ENCODE measurements around the gene CARM1.
A peak's percentile ranks its signal among the peaks of the same experiment; 100 is the strongest.

The CARM1 gene

DNA sequence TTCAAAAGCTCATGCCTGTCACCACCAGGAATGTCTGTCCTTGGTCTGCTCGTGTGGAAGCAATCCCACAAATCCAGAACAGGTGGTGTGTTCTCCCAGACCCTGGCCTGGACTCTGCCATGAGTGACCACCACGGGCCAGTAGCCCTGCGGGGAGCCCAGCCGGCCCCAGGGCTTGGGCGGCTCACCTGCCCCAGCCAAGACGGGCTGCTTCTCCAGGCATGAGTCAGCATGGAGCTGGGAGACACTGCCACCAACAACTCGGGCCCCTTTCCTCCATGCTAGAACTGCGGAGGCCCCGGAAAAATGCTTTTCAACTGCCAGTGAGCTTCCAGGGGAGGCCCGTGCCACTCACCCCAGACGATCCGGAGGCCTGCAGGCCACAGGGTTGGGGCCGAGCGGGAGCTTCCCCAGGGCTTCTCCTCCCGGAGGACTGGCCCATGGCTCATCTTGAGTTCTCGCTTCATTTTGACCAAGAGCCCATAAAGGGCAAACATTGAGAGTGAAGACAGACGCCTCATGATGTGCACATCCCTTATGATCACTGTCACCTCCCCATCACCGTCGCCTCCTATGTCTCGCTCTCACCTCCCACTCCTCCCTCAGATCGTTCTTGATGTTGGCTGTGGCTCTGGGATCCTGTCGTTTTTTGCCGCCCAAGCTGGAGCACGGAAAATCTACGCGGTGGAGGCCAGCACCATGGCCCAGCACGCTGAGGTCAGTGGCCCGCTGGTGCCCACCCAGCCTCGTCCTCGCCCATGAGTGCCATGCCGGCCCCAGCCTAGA, 40.4 kb downstream of the CARM1 start:
- DNase-seq: no peak

- DNase-seq: no peak
These were observed 41.3 kb downstream of the CARM1 start for GRCh38 chr19:10912619-10913018.

- no peak for DNase-seq
These were observed 42.5 kb downstream of the CARM1 start for GRCh38 chr19:10913716-10914340.

DNA sequence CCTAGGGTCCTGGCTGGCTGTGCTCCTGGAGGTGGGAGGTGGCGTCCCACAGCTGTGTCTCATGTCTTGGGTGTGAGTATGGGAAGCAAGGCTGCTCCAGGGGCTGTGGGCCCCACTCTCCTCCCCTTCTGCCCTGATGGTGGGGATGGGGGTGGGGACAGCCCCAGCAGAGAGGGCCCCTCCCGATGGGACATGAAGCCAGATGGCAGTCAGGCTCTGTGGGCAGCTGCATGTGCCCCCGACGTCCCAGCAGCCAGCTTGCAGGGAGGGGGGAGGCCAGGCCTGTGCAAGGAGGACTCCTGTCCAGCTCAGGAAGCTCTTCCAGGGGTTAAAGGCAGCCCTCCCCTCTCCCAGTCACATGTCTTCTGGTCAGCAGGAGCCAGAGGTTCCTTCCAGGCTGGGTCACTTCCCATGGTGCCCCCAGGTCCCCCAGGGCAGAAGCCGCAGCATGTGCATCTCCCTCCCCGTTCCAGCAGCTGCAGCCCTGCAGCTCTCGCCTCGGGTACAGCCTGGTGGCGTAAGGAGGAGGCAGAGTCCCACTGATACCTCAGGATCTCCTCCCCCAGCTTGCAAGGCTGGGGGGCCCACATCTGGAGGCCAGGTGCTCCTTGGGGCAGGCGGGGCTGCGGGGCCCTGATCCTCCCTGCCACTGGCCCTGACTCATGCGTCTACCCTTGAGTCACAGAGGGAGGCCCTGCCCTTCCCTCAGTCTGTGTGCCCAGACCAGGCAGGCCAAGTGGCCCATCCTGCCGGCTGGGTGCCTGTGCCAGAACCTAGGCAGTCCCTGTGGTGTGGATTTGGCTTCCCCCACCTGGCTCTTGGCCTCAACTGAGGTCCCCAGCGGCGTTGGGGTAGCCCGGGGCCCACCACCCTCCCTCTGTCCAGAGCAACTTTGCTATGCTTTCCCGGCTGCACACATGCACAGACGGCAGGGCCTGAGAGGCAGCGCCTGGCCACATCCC, 44.1 kb downstream of the CARM1 start:
- DNase-seq: no peak

DNA sequence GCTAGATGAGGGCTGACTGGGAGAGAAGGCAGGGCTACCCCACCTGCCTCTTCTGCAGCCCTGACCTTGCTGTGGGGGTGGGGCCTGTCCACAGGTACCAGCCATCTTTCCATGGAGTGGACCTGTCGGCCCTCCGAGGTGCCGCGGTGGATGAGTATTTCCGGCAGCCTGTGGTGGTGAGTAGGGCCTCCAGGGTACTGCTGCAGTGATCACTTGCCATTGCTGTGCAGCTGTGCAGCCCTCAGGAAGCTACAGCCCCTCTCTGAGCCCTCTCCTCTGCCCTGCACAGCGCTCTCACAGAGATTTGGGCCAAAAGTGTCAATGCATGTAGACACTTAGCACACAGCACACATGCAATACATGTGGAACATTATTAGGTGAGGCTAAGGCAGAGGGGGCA, 45.2 kb downstream of the CARM1 start:
- no peak for DNase-seq

DNA sequence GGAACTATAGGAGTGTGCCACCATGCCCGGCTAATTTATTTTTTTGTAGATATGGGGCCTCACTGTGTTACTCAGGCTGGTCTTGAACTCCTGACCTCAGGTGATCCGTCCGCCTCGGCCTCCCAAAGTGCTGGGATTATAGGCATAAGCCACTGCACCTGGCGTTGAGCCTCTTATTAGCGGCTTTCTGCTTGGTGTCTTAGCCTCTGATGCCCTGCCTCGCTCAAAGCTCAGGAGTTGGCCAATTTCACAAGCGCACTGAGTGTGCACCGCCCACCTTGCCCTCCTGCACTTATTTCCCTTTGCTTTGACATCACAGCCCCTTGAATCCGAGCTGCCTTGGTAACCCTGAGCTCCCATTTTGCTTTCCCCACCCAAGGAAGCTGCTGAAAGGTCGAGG, 47.0 kb downstream of the CARM1 start:
- DNase-seq: no peak

DNA sequence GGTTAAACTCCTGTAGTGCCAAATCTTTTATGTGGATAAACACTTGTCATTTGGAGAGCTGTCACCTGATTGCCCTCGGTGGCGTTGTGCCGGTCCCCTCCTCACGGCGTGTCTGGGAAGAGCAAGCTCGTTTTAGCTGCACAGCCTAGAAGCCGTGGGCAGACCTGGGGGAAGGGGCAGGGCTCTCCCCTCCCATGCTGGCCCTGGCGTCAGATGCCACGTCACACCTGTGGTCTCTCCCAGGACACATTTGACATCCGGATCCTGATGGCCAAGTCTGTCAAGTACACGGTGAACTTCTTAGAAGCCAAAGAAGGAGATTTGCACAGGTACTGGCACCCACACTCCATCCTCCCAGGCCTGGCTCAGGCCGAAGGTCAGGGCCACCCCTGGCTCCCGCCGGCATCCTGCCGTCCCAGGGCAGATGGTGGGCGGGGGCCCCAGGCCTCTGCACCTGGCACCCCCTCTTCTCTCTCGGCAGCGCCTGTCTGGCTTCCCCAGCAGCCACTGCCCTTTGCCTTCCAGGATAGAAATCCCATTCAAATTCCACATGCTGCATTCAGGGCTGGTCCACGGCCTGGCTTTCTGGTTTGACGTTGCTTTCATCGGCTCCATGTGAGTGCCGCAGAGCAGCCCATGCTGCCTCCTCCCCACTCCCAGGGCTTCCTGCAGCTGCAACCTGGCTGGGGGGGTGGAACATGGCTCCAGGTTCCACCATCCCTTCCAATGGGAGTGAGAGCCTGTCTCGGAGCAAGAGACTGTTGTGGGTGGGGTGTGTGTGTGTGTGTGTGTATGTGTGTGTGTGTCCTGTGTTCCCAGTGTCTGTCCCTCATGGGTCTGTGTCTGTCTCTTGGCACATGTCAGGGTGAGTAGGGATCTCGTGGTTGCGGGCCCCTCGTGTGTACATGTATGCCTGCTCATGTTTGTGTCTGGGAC, 48.3 kb downstream of the CARM1 start:
- no peak for DNase-seq

GRCh38 chr19:10920288-10920655, 48.9 kb downstream of the CARM1 start:
- DNase-seq: no peak

DNA sequence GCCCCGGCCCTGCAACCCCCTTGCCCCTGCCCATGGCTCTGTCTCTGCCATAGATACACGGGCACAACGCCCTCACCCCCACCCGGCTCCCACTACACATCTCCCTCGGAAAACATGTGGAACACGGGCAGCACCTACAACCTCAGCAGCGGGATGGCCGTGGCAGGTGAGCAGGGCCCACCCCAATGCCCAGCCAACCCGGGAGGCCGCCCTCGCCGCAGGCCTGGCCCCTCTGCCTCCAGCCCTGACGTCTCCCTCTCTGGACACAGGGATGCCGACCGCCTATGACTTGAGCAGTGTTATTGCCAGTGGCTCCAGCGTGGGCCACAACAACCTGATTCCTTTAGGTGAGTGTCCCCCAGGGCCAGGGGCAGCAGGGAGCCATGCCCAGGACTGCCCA, 49.4 kb downstream of the CARM1 start:
- DNase-seq: no peak

DNA sequence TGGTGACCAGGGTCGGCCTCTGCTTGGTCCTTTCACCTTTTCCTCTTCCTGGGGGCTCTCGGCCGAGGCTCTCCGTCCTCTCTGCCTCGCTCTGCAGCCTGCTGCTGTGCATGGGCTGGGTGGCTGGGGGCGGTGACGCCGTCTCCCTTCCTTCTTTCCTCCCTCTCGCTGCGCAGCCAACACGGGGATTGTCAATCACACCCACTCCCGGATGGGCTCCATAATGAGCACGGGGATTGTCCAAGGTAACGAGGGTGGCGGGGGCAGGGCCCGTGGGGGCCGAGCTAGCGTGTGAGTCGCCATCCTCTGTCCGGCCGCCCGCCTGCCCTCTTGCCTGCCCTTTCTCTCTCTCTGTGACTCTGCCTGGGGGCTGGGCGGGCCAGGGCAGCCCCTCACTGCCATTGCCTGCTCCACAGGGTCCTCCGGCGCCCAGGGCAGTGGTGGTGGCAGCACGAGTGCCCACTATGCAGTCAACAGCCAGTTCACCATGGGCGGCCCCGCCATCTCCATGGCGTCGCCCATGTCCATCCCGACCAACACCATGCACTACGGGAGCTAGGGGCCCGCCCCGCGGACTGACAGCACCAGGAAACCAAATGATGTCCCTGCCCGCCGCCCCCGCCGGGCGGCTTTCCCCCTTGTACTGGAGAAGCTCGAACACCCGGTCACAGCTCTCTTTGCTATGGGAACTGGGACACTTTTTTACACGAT, 50.0 kb downstream of the CARM1 start:
- DNase-seq: no peak

DNA sequence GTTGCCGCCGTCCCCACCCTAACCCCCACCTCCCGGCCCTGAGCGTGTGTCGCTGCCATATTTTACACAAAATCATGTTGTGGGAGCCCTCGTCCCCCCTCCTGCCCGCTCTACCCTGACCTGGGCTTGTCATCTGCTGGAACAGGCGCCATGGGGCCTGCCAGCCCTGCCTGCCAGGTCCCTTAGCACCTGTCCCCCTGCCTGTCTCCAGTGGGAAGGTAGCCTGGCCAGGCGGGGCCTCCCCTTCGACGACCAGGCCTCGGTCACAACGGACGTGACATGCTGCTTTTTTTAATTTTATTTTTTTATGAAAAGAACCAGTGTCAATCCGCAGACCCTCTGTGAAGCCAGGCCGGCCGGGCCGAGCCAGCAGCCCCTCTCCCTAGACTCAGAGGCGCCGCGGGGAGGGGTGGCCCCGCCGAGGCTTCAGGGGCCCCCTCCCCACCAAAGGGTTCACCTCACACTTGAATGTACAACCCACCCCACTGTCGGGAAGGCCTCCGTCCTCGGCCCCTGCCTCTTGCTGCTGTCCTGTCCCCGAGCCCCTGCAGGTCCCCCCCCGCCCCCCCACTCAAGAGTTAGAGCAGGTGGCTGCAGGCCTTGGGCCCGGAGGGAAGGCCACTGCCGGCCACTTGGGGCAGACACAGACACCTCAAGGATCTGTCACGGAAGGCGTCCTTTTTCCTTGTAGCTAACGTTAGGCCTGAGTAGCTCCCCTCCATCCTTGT, 50.7 kb downstream of the CARM1 start:
- no peak for DNase-seq

DNA sequence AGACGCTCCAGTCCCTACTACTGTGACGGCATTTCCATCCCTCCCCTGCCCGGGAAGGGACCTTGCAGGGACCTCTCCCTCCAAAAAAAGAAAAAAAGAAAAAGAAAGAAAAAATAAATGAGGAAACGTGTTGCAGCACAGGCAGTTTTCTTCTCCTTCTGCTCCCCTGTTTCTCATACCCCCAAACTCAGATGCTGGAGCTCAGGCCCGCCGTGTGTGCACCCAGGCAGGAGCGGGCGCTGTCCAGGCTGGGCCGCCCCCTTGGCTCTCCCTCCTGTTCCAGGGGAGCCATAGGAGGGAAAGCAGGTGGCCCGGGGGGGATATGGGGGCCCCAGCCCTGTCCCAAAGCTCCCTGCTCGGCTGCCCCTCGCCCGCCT, 51.3 kb downstream of the CARM1 start:
- DNase-seq: no peak

DNA sequence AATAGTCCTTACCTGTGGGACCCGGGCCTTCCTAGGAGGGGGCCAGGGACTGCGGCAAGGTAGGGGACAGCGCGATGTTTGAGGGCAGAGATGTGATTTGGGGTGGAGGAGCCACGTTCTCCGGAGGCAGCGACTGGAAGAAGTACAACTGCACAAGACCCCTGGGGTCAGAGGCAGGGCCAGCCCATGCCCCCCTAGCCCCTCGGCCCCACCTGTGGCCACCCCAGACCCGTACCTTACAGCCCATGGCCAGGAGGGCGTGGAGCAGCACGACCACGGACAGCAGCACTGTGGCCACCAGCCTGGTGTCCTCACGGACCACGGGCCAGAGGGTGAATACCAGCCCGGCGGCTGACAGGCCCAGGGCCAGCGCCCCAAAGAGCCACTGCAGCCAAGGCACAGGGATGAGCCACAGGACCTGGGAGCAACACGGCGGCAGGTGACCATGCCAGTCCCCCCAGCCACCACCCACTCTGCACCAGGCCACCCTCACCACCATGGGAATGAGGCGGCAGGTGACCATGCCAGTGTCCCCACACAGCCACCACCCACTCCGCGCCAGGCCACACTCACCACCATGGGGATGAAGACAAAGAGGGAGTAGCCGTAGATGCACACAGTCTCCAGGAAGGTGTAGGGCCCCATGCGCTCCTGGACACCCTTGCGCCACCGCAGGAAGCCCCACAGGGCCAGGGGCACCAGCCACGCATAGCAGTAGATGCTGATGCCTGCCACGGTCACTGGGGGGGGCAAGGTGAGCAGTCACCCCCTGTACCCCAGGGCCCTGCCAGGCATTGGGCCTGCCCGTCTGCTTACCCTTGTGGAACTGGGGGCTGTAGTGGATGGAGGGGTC, 52.1 kb downstream of the CARM1 start:
- DNase-seq: no peak

DNA sequence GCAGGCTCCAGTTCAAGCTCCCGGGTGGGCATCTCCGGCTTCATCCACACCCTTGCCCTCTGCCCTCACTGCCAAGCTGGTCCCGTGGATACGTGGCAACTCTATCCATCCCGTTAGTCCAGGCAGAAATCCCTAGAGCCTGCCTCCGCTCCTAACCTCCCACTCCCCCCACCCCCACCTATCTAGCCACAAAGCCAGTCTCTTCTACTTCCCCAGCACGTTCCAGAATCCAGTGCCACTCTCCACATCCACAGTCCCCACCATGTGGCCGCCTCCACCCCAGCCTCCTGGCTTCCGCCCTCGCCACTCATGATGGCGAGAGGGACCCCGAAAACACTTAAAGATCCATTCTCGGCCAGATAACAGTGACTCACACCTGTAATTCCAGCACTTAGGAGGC, 53.2 kb downstream of the CARM1 start:
- no peak for DNase-seq

DNA sequence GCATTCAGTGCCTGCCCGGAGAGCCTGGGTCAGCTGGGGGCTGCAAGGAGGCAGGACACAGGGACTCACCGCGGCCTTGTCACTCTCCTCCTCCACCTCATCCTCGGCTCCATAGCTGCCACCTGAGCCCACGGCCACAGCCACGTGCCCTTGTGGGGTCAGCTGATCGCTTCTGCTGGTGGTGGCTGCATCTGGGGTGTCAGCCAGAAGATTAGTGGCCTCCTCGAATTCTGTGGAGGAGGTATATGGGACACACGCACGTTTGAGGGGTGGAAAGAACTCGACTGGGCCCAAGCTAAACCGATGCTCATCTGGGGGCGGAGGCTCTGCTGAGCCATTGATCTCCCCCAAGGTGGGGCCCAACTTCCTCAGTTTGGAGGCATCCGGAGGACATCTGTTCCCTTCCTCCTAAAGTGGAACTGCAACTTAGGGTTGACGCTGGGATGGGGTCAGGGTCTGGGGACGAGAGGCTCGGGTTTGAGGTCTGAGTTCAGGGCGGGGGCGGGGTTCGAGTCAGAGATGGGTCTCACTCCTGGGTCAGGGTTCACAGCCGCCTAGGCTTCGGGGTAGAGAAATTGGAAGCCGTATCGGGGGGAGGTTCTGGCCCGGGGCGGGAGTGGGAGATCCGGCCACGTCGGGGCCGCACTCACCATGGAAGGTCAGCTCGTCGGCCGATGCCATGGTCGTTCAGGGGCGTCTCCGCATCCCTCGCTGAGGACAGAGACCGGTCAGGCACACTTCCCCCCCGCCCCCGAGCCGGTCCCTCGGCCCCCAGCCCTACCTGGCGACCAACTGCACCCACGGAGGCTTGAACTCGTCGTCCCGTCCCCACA, 56.6 kb downstream of the CARM1 start:
- no peak for DNase-seq

- DNase-seq: peak; percentile 97
These were observed 57.4 kb downstream of the CARM1 start, which contains the start of the genes TIMM29 and YIPF2 for GRCh38 chr19:10928563-10929401. TSS of gene TIMM29 (plus strand) at chr19:10928811. CDS start at chr19:10928823, 12 bp downstream. TSS of gene YIPF2 (minus strand) at chr19:10928639. CDS start at chr19:10928410, 229 bp downstream.

- no peak for DNase-seq
These were observed 58.0 kb downstream of the CARM1 start for GRCh38 chr19:10929402-10929794.
